ENCODE data around the gene CHST3. TPM values are rescaled to one million over a fixed set of nuclear protein-coding genes. Genes with fewer than 3 reads are reported as not detected.

CHST3 gene
- total and polyA plus RNA-seq, 10 of the 15 experiments (the other 5 are each of a cell fraction or from before 2014, with no cell fraction given): 0.03 to 0.50 (median 0.05) TPM; not detected in 2

- TF ChIP-seq FOS (IDR thresholded peaks at IDR 0.05; ENCODE audit: borderline replicate concordance, extremely low read depth, insufficient read length) (no peak), REST (IDR thresholded peaks at IDR 0.05; ENCODE audit: low read depth, low read length) (no peak), IKZF2 (IDR thresholded peaks at IDR 0.05) (no peak)
- TF ChIP-seq, protein P1, sequence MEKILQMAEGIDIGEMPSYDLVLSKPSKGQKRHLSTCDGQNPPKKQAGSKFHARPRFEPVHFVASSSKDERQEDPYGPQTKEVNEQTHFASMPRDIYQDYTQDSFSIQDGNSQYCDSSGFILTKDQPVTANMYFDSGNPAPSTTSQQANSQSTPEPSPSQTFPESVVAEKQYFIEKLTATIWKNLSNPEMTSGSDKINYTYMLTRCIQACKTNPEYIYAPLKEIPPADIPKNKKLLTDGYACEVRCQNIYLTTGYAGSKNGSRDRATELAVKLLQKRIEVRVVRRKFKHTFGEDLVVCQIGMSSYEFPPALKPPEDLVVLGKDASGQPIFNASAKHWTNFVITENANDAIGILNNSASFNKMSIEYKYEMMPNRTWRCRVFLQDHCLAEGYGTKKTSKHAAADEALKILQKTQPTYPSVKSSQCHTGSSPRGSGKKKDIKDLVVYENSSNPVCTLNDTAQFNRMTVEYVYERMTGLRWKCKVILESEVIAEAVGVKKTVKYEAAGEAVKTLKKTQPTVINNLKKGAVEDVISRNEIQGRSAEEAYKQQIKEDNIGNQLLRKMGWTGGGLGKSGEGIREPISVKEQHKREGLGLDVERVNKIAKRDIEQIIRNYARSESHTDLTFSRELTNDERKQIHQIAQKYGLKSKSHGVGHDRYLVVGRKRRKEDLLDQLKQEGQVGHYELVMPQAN (conservative IDR thresholded peaks at IDR 0.05): no peak
Observed at GRCh38 chr10:72020914-72021809, 57.0 kb downstream of the CHST3 start (continued).

- TF ChIP-seq MYB (IDR thresholded peaks at IDR 0.05; ENCODE audit: borderline replicate concordance, low read depth, low read length) (no peak), MTA3 (IDR thresholded peaks at IDR 0.05; ENCODE audit: borderline replicate concordance, low read length) (no peak), SIX5 (IDR thresholded peaks at IDR 0.05; ENCODE audit: low read depth, low read length, severe bottlenecking) (no peak), HCFC1 (IDR thresholded peaks at IDR 0.05; ENCODE audit: low read length) (no peak), ESRRA (IDR thresholded peaks at IDR 0.05; ENCODE audit: low read length) (no peak), FOS (IDR thresholded peaks at IDR 0.05; ENCODE audit: borderline replicate concordance, extremely low read depth, insufficient read length) (no peak)
- TF ChIP-seq, protein P2, sequence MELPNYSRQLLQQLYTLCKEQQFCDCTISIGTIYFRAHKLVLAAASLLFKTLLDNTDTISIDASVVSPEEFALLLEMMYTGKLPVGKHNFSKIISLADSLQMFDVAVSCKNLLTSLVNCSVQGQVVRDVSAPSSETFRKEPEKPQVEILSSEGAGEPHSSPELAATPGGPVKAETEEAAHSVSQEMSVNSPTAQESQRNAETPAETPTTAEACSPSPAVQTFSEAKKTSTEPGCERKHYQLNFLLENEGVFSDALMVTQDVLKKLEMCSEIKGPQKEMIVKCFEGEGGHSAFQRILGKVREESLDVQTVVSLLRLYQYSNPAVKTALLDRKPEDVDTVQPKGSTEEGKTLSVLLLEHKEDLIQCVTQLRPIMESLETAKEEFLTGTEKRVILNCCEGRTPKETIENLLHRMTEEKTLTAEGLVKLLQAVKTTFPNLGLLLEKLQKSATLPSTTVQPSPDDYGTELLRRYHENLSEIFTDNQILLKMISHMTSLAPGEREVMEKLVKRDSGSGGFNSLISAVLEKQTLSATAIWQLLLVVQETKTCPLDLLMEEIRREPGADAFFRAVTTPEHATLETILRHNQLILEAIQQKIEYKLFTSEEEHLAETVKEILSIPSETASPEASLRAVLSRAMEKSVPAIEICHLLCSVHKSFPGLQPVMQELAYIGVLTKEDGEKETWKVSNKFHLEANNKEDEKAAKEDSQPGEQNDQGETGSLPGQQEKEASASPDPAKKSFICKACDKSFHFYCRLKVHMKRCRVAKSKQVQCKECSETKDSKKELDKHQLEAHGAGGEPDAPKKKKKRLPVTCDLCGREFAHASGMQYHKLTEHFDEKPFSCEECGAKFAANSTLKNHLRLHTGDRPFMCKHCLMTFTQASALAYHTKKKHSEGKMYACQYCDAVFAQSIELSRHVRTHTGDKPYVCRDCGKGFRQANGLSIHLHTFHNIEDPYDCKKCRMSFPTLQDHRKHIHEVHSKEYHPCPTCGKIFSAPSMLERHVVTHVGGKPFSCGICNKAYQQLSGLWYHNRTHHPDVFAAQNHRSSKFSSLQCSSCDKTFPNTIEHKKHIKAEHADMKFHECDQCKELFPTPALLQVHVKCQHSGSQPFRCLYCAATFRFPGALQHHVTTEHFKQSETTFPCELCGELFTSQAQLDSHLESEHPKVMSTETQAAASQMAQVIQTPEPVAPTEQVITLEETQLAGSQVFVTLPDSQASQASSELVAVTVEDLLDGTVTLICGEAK (IDR thresholded peaks at IDR 0.05; ENCODE audit: borderline replicate concordance): no peak
- Histone ChIP-seq H3K27ac (ENCODE audit: control insufficient read depth, insufficient read depth) (no peak overlapping the region), H3K4me1 (ENCODE audit: control insufficient read depth, insufficient read depth, low read length) (no peaks in the 10 kb centered on the region), H3K9me3 (replicated peaks; ENCODE audit: control insufficient read depth, insufficient read depth, low read length) (no peaks in the 10 kb centered on the region), H4K20me1 (ENCODE audit: control insufficient read depth, insufficient read depth) (no peaks in the 10 kb centered on the region), H3K4me2 (ENCODE audit: control insufficient read depth, insufficient read depth) (no peak overlapping the region), H3K79me2 (ENCODE audit: control insufficient read depth, insufficient read depth, low read length) (no peaks in the 10 kb centered on the region), H3K4me3 (no peak overlapping the region), H3K36me3 (ENCODE audit: control insufficient read depth in 2 of 2, insufficient read depth in 2 of 2, low read length in 1 of 2) (no peaks in the 10 kb centered on the region), H2AFZ (ENCODE audit: control insufficient read depth, low read depth, low read length) (no peak overlapping the region), H3K9ac (ENCODE audit: control insufficient read depth, insufficient read depth, low read length) (no peak overlapping the region), H3K27me3 (replicated peaks in 1 of 2; ENCODE audit: control insufficient read depth in 2 of 2, insufficient read depth in 2 of 2, low read length in 1 of 2) (0 out of 4 replicates have a peak, but pooled peaks cover 0 to 4% of the 10 kb centered on the region in 2 experiments)
- intact Hi-C loops (cut with micrococcal nuclease; ENCODE audit: unreplicated experiment): no loop called here
- ChIA-PET POLR2A (no interaction called here), SMC1A (ENCODE audit: uncharacterized antibody, unreplicated experiment) (interaction anchor here (0.6 kb wide), 1 partner anchor 54 kb away, joined by 3 read pairs; no protein-coding TSS in a partner anchor), CTCF (interaction anchor here (0.6 kb wide), 1 partner anchor 38 kb away, joined by 3 read pairs; no protein-coding TSS in a partner anchor), RAD21 (ENCODE audit: unreplicated experiment) (interaction anchor here (1.0 kb wide), 1 partner anchor 65 kb away, joined by 3 read pairs; no protein-coding TSS in a partner anchor)
- DNase-seq (ENCODE audit: low read depth, low spot score) (no peak), ATAC-seq (no peak), FAIRE-seq (no peak)
- in situ Hi-C loops (cut with MboI): no loop called here
- BruUV-seq (replicated peaks): no TSS peak
- WGBS (ENCODE audit: insufficient coverage, insufficient replicate concordance, low lambda C conversion rate, missing lambda C conversion rate): 29% methylated on average over 6 of the region's 6 CpGs
Observed at GRCh38 chr10:72022228-72022627, 58.0 kb downstream of the CHST3 start.

Measured in GM12878 (cell line).